ENCODE results near the gene ANO2.

The ANO2 gene

DNA sequence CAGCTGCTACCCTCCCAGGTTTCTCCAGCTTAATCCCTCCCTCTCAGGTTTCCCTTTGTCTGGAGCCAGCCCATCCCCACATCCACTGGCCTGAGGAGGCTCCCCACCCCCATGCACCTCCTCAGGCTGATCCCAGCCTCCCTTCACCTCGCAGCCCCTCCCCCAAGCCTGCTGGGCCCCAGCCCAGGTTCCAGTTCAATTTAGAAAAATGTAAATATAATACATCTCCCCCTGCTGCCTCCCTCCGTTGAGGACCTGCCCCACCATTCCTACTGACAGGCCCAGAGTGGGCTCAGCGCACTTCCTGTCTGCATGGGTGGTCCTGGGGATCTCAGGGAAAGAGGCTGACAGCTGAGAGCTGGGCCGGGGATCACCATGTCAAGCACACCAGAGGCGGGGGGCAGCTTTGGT is 357.3 kb downstream of the ANO2 start:
- no peak overlapping the region for H3K4me3 ChIP-seq (ENCODE audit: low read length)
- no peak for TF ChIP-seq ZNF274 (IDR thresholded peaks at IDR 0.05; ENCODE audit: low read depth, low read length)

DNA sequence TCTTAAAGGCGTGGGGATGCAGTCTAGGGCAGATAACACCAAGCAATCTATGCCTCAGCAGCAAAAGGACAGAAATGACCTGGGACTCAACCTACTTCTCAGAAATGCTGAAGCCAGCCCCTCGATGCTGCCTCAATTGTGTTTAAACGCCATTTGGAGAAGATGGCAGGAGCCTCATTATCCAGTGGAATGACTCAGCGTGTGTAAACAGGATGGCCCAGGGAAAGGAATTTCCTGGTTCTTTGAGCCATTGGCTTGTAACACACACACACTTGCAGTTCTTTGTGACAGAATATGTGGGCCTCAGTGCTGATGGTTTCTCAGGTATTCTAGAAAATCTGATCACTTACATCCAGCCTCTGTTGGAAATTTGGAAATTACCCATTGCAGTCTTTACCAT is 358.9 kb downstream of the ANO2 start:
- no peak for TF ChIP-seq ZNF274 (IDR thresholded peaks at IDR 0.05; ENCODE audit: low read depth, low read length)

DNA sequence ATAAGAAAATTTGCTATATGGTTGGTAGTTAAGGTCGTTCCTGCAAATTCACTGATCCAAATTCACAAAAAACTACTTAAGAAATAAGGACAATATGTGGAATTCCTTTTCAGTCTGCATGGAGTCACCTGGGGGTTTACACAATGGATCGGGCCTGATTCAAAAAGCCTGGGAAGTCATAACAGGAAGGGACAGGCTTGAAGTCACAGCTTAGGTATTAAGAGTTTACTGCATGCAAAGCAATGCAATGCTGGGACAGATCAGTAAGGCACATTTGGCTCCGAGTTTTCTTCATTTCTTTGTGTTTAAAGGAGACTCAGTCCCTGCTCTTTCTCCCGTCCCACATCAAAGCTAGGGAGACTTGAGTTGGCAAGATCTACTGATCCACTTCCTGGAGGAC is 359.9 kb downstream of the ANO2 start:
- no peak overlapping the region for H3K4me3 ChIP-seq (ENCODE audit: low read length)
- no peak for TF ChIP-seq ZNF274 (IDR thresholded peaks at IDR 0.05; ENCODE audit: low read depth, low read length)

More for the DNA sequence above, 358.9 kb downstream of the ANO2 start:
- no peak overlapping the region for H3K4me3 ChIP-seq (ENCODE audit: low read length)

DNA sequence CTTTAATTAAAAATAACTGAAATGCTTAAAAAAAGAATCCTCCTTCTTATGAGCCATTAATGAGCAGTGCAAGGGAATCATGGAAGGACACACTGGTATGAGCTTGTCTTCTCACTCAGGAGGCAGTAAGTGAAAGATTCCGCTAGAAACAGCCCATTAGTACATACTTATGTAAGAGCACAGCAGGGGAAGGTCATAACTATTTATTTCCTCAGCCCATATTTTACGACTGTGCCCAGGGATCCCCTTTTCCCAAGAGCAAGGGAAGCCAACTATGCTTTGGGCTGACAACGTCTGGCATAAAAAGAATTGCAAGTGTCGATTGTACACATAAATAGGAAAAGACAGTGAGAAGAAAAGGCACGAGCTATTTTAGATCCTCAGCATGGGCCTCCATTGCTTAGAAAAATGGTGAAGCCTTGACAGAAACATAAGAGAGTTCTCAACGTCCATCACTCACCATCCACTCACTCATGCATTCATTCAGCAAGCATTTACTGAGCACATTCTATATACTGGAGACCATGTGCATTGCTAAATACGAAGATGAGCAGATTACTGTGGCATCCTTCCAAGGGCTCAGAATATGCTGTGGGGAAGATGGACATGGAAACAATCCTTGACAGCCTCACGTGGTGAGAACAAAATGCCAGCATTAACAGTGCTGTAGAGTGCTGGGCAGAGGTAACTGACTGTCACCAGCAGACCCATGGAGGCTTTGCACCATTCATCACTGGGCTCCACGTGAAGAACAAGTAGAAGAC is 360.5 kb downstream of the ANO2 start:
- H3K4me3 ChIP-seq (ENCODE audit: low read length) = no peak overlapping the region
- TF ChIP-seq ZNF274 (IDR thresholded peaks at IDR 0.05; ENCODE audit: low read depth, low read length) = no peak

DNA sequence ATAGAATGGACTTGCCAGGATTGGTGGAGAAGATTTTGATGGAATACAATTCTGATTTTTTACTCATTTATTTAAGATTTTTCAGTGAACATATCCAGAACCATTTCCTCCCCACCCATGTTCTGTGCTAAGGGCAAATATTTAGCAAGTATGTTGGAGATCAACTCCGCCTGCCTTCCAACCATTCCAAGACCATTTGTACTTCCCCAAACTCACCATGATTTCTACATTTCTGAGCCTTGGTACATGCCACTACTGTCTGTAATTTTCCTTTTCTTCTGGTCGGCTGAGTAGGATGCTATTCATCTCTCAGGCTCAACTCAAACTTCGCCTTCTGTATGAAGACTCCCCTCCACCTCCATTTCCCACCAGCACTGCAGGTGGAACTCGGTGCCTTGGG is 362.5 kb downstream of the ANO2 start:
- TF ChIP-seq ZNF274 (IDR thresholded peaks at IDR 0.05; ENCODE audit: low read depth, low read length) = no peak
- no peak overlapping the region for H3K4me3 ChIP-seq (ENCODE audit: low read length)

DNA sequence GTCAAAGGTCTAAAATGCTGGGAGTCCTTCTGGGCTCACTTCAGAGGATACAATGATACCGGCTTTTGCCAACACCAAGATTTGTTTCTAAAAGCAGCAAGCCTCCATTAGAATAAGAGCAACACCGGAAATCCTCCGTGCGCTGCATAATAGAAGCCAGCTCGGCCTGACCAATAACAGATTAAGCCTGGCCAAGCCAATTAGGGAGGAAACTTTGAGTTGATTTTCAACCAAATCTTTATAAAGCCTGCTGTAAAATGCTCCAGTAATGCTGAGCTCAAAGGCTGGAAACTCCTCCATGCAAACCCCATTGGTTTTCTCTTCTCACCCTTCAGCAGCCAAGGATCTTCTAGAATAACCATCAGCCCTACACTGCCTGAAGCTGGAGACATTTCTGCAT is 363.0 kb downstream of the ANO2 start:
- TF ChIP-seq ZNF274 (IDR thresholded peaks at IDR 0.05; ENCODE audit: low read depth, low read length) = no peak
- no peak overlapping the region for H3K4me3 ChIP-seq (ENCODE audit: low read length)

DNA sequence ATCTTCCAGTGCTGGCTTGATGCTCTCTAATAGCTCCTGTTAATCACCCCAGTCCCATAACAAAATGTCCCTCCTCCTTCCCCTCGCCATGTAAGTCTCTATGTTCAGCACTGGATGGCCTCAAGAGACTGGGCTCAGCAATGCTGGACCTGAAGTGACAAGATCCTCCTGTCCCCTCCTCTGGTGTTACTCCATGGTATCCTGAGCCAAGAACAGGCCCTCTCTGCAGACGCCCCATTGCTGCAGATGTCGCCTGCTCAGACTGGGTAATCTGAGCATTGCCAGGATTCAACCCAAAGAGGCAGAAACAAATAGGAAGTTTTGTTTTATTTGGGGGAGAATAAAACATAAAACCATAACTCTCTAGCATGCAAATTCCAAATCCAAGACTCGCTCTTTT is 363.4 kb downstream of the ANO2 start:
- H3K4me3 ChIP-seq (ENCODE audit: low read length) = no peak overlapping the region
- no peak for TF ChIP-seq ZNF274 (IDR thresholded peaks at IDR 0.05; ENCODE audit: low read depth, low read length)

DNA sequence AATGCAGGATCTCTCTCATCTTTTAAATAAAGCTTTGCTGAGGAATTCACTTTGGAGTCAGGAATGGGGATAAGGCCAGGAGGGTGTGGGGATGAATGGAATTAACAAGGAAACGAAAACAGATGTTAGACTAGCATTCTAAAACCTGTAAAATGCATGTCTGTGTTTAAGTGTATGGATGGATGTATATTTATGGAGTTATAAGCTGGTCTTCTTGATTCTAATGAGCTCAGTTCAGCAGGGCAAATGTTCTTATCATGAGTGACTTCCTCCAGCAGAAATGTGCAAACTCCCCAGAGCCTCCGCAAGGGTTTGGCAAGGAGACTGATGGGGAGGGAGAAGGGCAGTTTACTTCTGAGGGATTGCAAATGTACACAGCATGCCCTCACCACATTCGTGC is 364.0 kb downstream of the ANO2 start:
- TF ChIP-seq ZNF274 (IDR thresholded peaks at IDR 0.05; ENCODE audit: low read depth, low read length) = no peak
- H3K4me3 ChIP-seq (ENCODE audit: low read length) = no peak overlapping the region

DNA sequence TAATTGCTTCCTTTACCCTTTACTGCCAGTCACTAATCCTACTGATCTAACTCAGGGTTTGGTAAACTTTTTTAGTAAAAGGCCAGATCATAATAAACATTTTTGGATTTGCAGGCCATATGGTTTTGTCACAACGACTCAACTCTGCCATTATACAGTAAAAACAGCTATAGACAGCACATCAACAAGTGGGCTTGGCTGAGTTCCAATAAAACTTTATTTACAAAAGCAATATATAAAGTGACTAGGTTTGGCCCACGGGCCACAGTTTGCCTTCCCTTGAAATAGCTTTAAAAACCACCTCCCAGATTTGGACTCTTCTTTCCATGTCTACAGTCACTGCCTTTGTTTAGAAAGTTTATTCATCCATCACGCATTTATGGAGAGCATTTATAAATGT is 366.3 kb downstream of the ANO2 start:
- no peak overlapping the region for H3K4me3 ChIP-seq (ENCODE audit: low read length)
- TF ChIP-seq ZNF274 (IDR thresholded peaks at IDR 0.05; ENCODE audit: low read depth, low read length) = no peak

DNA sequence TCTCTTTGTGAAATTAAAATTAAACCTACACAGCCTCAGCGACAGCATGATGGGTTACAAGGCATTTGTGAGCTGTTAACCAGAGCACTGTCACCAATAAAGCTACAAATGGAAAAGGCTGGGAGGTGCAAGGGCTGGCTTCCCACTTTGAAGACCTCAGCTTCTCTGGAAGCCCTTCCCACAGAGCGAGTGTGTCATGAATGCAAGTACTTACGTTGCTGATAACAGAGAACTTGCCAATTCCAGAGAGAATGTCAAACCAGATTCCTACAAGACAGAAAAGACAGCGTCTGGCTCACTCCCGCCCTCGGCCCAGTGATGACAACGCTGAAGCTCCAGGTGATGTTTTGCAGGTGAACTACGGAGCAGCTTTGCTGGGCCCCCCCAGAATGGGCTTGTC is 367.3 kb downstream of the ANO2 start:
- TF ChIP-seq ZNF274 (IDR thresholded peaks at IDR 0.05; ENCODE audit: low read depth, low read length) = no peak
- H3K4me3 ChIP-seq (ENCODE audit: low read length) = no peak overlapping the region

DNA sequence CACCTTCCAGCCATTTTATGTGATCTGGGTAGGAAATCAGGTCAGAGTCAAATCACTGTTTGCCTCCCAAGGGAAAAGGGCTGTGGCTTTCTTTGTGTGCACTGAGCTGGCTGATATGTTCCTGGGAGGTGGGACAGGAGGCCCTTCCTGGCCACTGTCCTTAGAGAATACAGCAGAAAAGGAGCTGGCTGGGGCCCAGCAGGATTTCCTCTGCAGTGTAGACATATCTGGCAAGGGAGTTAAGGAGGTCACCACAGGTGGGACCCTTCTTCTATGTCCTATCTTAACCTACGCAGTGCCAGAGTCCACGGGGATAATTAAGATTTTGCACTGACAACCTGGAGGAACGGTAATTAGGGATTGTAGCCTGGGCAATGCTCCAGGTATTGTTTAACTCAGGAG is 367.8 kb downstream of the ANO2 start:
- H3K4me3 ChIP-seq (ENCODE audit: low read length) = no peak overlapping the region
- TF ChIP-seq ZNF274 (IDR thresholded peaks at IDR 0.05; ENCODE audit: low read depth, low read length) = no peak

DNA sequence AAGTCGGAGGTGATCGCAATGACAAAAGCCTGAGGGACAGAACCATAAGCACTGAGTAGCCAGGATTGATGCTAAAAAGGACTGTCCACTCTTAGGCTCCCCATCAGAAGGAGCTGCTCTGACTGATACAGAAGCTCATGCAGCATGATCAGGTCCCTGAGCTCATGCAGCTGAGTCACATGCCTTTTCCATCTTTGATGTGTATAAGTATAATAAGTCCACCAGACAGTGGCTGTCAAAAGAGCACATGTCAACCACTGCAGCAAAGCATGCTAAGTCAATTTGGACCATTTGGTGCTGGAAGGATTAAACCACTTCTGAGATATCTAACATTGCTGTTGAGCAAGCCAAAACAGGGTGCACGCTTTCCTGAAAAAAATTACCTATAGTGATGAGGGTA is 369.1 kb downstream of the ANO2 start:
- no peak for TF ChIP-seq ZNF274 (IDR thresholded peaks at IDR 0.05; ENCODE audit: low read depth, low read length)

DNA sequence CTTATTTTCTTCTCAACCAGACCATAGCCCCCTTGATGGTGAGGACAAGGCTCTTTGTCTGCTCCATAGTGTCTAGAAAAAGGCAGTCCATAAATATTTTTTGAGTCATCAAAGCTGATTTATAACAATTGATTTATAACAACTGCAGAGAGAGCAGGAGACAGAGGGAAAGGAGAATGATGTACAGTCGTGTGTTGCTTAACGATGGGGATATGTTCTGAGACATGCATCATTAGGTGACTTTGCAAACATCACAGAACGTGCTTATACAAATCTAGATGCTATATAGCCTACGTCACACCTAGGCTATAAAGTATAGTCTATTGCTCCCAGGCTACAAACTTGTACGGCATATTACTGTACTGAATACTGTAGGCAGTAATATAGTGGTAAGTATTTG is 369.8 kb downstream of the ANO2 start:
- no peak overlapping the region for H3K4me3 ChIP-seq (ENCODE audit: low read length)
- no peak for TF ChIP-seq ZNF274 (IDR thresholded peaks at IDR 0.05; ENCODE audit: low read depth, low read length)

More for the DNA sequence above, 369.1 kb downstream of the ANO2 start:
- H3K4me3 ChIP-seq (ENCODE audit: low read length) = no peak overlapping the region

DNA sequence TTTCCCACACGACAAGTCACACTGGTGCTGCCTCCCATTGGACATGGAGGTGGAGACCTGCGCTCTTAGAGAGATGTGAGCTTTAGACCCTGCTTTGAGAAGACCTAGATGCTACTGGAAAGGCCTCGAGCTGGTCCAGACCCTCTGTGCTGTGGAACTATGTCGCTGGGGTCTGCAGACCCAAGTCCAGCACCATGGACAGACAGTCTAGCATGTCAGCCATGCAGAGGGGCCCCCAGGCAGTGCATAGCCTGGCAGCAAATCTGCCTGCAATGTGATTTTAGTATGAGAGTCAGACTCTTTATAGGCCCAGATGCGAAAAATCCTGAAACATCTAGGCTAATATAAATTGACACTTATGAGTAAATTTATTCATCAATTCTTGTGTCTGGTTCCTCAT is 371.7 kb downstream of the ANO2 start:
- no peak for TF ChIP-seq ZNF274 (IDR thresholded peaks at IDR 0.05; ENCODE audit: low read depth, low read length)
- H3K4me3 ChIP-seq (ENCODE audit: low read length) = no peak overlapping the region

DNA sequence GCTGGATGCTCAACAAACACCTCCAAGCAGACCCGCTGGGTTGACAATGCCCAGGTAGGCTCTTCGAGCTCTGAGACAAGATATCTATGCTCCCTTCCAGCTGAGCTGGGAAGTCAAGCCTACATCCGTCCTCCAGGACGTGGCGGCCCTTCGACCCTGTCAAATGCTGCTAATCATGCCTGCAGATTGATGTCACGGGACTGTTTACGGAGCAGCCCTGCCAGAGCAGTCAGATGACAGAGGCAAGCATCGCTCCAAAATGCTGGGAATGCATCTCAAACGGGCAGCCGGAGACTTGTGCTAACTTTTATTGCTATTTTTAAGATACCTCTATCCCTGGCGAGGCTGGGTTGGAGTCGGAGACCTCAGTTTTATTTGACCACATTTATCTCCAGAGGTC is 373.9 kb downstream of the ANO2 start:
- no peak for TF ChIP-seq ZNF274 (IDR thresholded peaks at IDR 0.05; ENCODE audit: low read depth, low read length)
- H3K4me3 ChIP-seq (ENCODE audit: low read length) = no peak overlapping the region

DNA sequence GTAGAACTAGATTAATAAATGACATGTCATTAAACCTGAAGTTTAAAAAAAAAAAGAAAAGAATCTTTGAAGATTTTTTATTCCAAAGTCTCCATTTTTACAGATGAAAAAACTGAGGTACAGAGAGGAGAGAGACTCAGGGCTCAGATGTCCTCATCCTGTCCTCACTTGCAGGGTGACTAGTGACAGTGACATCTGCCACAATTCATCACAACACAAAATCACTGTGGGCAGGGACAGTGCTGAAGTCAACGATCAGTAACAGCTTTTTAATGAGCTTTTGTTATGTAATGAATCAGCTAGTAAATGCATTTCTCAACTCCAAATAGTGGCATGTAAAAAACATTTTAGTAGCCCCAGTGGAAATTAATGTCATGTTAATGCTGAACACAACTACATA is 374.6 kb downstream of the ANO2 start:
- H3K4me3 ChIP-seq (ENCODE audit: low read length) = no peak overlapping the region
- no peak for TF ChIP-seq ZNF274 (IDR thresholded peaks at IDR 0.05; ENCODE audit: low read depth, low read length)
